Measurements from ENCODE around the gene BRAF.
A peak's percentile ranks its signal among the peaks of the same experiment; 100 is the strongest.
"Not testable (repeated sequence)": the region's sequence is repeated elsewhere in the genome, so short reads cannot be mapped to it uniquely, and the experiment has no call there.

Gene BRAF

GRCh38 chr7:140863867-140864266 is 60.9 kb downstream of the BRAF start:
- peaks cover 0 to 97% (median 42%) of the 10 kb centered on the region in 11 experiments; a peak in 13 of 22 replicates for H4K20me1 ChIP-seq
- peaks cover 5 to 28% (median 17%) of the 10 kb centered on the region in 11 experiments; a peak in 16 of 22 replicates for H3K36me3 ChIP-seq
- no peak overlapping the region for H3K4me3 ChIP-seq
- H3K27me3 ChIP-seq: no peaks in the 10 kb centered on the region
- no peaks in the 10 kb centered on the region for H3K4me1 ChIP-seq
- no peak for TF ChIP-seq Cebpa-rat (IDR thresholded peaks at IDR 0.05)
- H3K27ac ChIP-seq: no peak overlapping the region
- H3K4me2 ChIP-seq: no peak overlapping the region
- peaks cover 0 to 26% (median 14%) of the 10 kb centered on the region in 11 experiments; a peak in 7 of 22 replicates for H3K9me3 ChIP-seq (replicated peaks in 1 of 11)
- no peak overlapping the region for H3K9ac ChIP-seq

DNA sequence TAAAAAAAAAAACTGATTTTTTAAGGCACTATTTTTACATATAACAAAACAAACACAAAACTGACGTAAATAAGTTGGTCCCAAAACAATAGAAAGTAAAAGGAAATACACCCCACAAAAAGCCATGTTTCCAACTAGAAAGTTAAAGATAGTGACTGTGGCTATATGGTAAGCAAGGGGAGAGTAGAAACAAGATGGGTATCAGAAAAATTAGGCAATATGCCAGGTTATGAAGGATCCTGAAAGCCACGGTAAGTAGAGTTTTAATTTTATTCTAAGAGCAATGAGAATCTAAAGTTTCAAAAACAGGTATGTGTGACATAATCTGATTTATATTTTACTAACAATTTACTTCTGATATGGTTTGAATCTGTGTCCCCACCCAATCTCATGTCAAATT is 61.5 kb downstream of the BRAF start:
- no peak for TF ChIP-seq Cebpa-rat (IDR thresholded peaks at IDR 0.05)
- Histone ChIP-seq H3K4me1 (no peaks in the 10 kb centered on the region), H3K27me3 (no peaks in the 10 kb centered on the region), H3K36me3 (peaks cover 5 to 28% (median 17%) of the 10 kb centered on the region in 11 experiments; a peak in 16 of 22 replicates), H3K9ac (no peak overlapping the region), H3K4me2 (no peak overlapping the region), H3K4me3 (no peak overlapping the region), H4K20me1 (peaks cover 0 to 97% (median 43%) of the 10 kb centered on the region in 11 experiments; a peak in 13 of 22 replicates), H3K9me3 (replicated peaks in 1 of 11) (peaks cover 0 to 26% (median 14%) of the 10 kb centered on the region in 11 experiments; a peak in 7 of 22 replicates), H3K27ac (no peak overlapping the region)

DNA sequence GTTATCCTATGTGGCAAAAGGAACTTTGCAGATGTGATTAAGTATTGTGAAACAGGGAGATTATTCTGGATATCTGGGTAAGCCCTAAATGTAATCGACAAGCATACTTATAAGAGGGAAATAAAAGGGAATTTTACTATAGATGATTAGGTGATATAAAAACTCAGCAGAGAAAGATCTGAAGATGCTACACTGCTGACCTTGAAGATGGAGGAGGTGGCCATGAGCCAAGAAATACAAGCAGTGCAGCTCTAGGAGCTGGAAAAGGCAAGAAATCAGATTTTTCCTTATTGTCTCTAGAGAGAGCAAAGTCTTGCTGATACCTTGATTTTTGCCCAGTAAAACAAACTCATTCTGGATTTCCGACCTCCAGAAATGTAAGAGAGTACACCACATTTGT is 67.7 kb downstream of the BRAF start:
- H3K36me3 ChIP-seq: peaks cover 0 to 11% (median 4%) of the 10 kb centered on the region in 11 experiments; a peak in 7 of 22 replicates
- H3K4me2 ChIP-seq: no peak overlapping the region
- H3K27me3 ChIP-seq: no peaks in the 10 kb centered on the region
- H3K9me3 ChIP-seq (replicated peaks in 1 of 11): no peaks in the 10 kb centered on the region
- no peaks in the 10 kb centered on the region for H3K4me1 ChIP-seq
- no peak overlapping the region for H3K4me3 ChIP-seq
- no peak for TF ChIP-seq Cebpa-rat (IDR thresholded peaks at IDR 0.05)
- peaks cover 8 to 94% (median 47%) of the 10 kb centered on the region in 11 experiments; a peak in 18 of 22 replicates for H4K20me1 ChIP-seq
- no peak overlapping the region for H3K27ac ChIP-seq
- no peak overlapping the region for H3K9ac ChIP-seq

DNA sequence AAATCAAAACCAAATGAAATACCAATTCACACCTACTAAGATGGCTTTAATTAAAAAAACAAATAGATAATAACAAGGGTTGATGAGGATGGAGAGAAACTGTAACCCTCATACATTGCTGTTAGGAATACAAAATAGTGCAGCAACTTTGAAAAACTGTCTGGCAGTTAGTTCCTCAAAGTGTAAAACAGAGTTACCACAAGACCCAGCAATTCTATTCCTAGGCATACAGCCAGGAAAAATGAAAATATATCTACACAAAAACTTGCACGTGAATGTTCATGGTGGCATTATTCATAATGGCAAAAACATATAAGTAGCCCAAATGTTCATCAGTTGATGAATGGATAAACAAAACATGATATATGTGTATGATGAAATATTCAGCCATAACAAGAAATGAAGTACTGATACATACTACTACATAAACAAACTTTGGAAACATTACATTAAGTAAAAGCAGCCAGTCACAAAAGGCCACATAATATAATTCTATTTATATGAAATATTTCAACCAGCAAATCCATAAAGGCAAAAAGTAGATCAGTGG is 83.5 kb downstream of the BRAF start:
- no peak for TF ChIP-seq Cebpa-rat (IDR thresholded peaks at IDR 0.05)
- Histone ChIP-seq H3K27me3 (no peaks in the 10 kb centered on the region), H3K36me3 (peaks cover 42 to 78% (median 57%) of the 10 kb centered on the region in 11 experiments), H4K20me1 (peaks cover 0 to 4% (median 0%) of the 10 kb centered on the region in 11 experiments; a peak in 2 of 22 replicates), H3K27ac (no peak overlapping the region), H3K4me3 (no peak overlapping the region), H3K9ac (no peak overlapping the region), H3K4me1 (peaks cover 0 to 24% (median 0%) of the 10 kb centered on the region in 10 experiments; a peak in 3 of 20 replicates), H3K4me2 (peak overlapping the region in 2 of 11 experiments; percentile 11 to 40; a peak in 2 of 22 replicates), H3K9me3 (replicated peaks in 1 of 11) (peaks cover 9 to 34% (median 20%) of the 10 kb centered on the region in 11 experiments)

GRCh38 chr7:140831724-140832123 is 93.0 kb downstream of the BRAF start:
- no peak overlapping the region for H3K9ac ChIP-seq
- H3K4me1 ChIP-seq: peaks cover 0 to 25% (median 17%) of the 10 kb centered on the region in 10 experiments; a peak in 13 of 20 replicates
- no peak overlapping the region for H3K4me2 ChIP-seq
- no peaks in the 10 kb centered on the region for H3K27me3 ChIP-seq
- H3K4me3 ChIP-seq: no peak overlapping the region
- H3K9me3 ChIP-seq (replicated peaks in 1 of 11): peaks cover 0 to 6% (median 0%) of the 10 kb centered on the region in 11 experiments; a peak in 4 of 22 replicates
- TF ChIP-seq Cebpa-rat (IDR thresholded peaks at IDR 0.05): no peak
- peaks cover 43 to 92% (median 57%) of the 10 kb centered on the region in 11 experiments for H3K36me3 ChIP-seq
- H4K20me1 ChIP-seq: no peaks in the 10 kb centered on the region; a peak in 1 of 22 replicates
- no peak overlapping the region for H3K27ac ChIP-seq

DNA sequence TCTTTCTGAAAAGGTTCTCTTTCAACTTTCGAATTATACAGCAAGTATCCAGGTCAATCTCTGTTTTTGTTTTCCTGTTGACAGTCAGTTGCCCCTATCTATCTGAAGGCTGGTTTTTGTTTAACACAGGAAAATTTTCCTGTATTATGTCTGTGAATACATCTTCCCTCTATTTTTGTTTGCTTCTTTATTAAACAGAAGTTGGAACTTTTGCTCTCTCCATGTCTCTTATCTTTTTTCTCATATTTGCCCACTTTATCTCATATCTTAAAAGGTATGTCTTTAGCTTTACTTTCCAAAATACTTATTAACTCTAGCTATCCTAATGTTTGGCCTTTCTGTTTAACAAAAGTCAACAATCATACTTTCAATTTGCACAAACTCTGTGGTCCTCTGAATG is 95.0 kb downstream of the BRAF start:
- H3K27me3 ChIP-seq: no peaks in the 10 kb centered on the region
- H3K4me1 ChIP-seq: peaks cover 0 to 11% (median 6%) of the 10 kb centered on the region in 10 experiments; a peak in 12 of 20 replicates
- H3K4me3 ChIP-seq: no peak overlapping the region
- H3K4me2 ChIP-seq: no peak overlapping the region
- H3K27ac ChIP-seq: no peak overlapping the region
- H3K9ac ChIP-seq: no peak overlapping the region
- TF ChIP-seq Cebpa-rat (IDR thresholded peaks at IDR 0.05): no peak
- no peaks in the 10 kb centered on the region for H4K20me1 ChIP-seq
- H3K9me3 ChIP-seq (replicated peaks in 1 of 11): peaks cover 0 to 6% (median 0%) of the 10 kb centered on the region in 11 experiments; a peak in 4 of 22 replicates
- peaks cover 43 to 89% (median 58%) of the 10 kb centered on the region in 11 experiments for H3K36me3 ChIP-seq

DNA sequence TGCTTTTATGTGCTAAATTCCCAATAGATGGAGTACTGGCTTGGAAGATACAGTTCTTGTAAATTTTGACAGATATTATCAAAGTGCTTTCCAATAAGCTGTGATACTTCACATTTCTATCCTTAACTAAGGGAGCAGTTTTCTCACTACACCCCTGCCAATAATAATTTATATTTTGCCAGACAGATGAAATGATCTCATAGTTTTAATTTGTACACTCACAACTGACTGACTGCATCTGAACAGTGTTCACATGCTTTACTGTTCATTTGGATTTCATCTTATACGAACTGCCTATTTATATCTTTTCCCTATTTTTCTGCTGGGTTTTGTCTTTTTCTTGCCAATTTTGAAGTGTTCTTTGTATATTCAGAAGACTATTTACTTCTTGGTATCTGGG is 96.0 kb downstream of the BRAF start:
- no peak for TF ChIP-seq Cebpa-rat (IDR thresholded peaks at IDR 0.05)
- H3K4me2 ChIP-seq: no peak overlapping the region
- no peaks in the 10 kb centered on the region for H3K27me3 ChIP-seq
- peaks cover 0 to 6% (median 0%) of the 10 kb centered on the region in 11 experiments; a peak in 4 of 22 replicates for H3K9me3 ChIP-seq (replicated peaks in 1 of 11)
- peaks cover 0 to 2% (median 0%) of the 10 kb centered on the region in 10 experiments; a peak in 2 of 20 replicates for H3K4me1 ChIP-seq
- H3K9ac ChIP-seq: no peak overlapping the region
- no peaks in the 10 kb centered on the region for H4K20me1 ChIP-seq
- H3K27ac ChIP-seq: no peak overlapping the region
- H3K36me3 ChIP-seq: peaks cover 35 to 89% (median 50%) of the 10 kb centered on the region in 11 experiments
- H3K4me3 ChIP-seq: no peak overlapping the region

GRCh38 chr7:140817383-140817782 is 107.3 kb downstream of the BRAF start:
- H3K4me3 ChIP-seq, H3K4me1 ChIP-seq, H3K4me2 ChIP-seq, H3K27ac ChIP-seq, H3K9ac ChIP-seq, H4K20me1 ChIP-seq, H3K27me3 ChIP-seq: not testable (repeated sequence)
- Histone ChIP-seq H3K9me3 (replicated peaks in 1 of 11) (peaks cover 19 to 30% (median 23%) of the 10 kb centered on the region in 11 experiments), H3K36me3 (peaks cover 9 to 48% (median 34%) of the 10 kb centered on the region in 11 experiments; a peak in 19 of 22 replicates)

GRCh38 chr7:140810830-140811556 is 113.7 kb downstream of the BRAF start:
- Histone ChIP-seq H4K20me1 (peaks cover 6 to 37% (median 13%) of the 10 kb centered on the region in 11 experiments; a peak in 16 of 22 replicates), H3K27me3 (no peaks in the 10 kb centered on the region), H3K9ac (no peak overlapping the region), H3K9me3 (replicated peaks in 1 of 11) (no peaks in the 10 kb centered on the region), H3K27ac (no peak overlapping the region), H3K4me2 (no peak overlapping the region), H3K36me3 (peaks cover 4 to 22% (median 9%) of the 10 kb centered on the region in 11 experiments; a peak in 14 of 22 replicates), H3K4me3 (no peak overlapping the region), H3K4me1 (no peaks in the 10 kb centered on the region)
- TF ChIP-seq Cebpa-rat (IDR thresholded peaks at IDR 0.05): no peak
